A549 treated with dexamethasone at 1 μM for 4 hours (cell line): ENCODE results near the gene UGT1A8. TPM values are rescaled to one million over a fixed set of nuclear protein-coding genes. Genes with fewer than 3 reads are reported as not detected.

Experiments
- total RNA-seq: library from RNA; stranded (reverse); fragments of 200-300 nt; extraction: Qiagen RNA extraction; gene quantifications from 5 replicates; pipeline ENCODE4 v1.2.3, GENCODE V29; 2022

The UGT1A8 gene
- total RNA-seq, result 0.06 to 0.07 TPM (median 0.06 TPM) in 3 of 5 replicates, not detected in the others

DNA sequence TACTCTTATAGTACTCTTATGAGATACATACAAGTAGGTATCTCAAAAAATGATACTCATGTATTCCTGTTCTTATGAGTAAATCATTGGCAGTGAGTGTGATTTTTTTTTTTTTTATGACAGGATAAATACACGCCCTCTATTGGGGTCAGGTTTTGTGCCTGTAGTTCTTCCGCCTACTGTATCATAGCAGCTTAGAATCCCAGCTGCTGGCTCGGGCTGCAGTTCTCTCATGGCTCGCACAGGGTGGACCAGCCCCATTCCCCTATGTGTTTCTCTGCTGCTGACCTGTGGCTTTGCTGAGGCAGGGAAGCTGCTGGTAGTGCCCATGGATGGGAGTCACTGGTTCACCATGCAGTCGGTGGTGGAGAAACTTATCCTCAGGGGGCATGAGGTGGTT is at the start of gene UGT1A8:
Gene UGT1A8 (plus strand): TSS at position 158 of the 400 bp plus-strand sequence. CDS start 75 bp downstream, at position 233.

DNA sequence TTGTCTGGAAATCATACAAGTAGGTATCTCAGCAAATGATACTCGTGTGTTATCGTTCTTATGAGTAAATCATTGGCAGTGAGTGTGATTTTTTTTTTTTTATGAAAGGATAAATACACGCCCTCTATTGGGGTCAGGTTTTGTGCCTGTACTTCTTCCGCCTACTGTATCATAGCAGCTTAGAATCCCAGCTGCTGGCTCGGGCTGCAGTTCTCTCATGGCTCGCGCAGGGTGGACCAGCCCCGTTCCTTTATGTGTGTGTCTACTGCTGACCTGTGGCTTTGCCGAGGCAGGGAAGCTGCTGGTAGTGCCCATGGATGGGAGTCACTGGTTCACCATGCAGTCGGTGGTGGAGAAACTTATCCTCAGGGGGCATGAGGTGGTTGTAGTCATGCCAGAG is 18.9 kb downstream of the UGT1A8 start, which contains the start of gene UGT1A10:
Gene UGT1A10 (plus strand): TSS at position 143 of the 400 bp plus-strand sequence. CDS start 75 bp downstream, at position 218.

DNA sequence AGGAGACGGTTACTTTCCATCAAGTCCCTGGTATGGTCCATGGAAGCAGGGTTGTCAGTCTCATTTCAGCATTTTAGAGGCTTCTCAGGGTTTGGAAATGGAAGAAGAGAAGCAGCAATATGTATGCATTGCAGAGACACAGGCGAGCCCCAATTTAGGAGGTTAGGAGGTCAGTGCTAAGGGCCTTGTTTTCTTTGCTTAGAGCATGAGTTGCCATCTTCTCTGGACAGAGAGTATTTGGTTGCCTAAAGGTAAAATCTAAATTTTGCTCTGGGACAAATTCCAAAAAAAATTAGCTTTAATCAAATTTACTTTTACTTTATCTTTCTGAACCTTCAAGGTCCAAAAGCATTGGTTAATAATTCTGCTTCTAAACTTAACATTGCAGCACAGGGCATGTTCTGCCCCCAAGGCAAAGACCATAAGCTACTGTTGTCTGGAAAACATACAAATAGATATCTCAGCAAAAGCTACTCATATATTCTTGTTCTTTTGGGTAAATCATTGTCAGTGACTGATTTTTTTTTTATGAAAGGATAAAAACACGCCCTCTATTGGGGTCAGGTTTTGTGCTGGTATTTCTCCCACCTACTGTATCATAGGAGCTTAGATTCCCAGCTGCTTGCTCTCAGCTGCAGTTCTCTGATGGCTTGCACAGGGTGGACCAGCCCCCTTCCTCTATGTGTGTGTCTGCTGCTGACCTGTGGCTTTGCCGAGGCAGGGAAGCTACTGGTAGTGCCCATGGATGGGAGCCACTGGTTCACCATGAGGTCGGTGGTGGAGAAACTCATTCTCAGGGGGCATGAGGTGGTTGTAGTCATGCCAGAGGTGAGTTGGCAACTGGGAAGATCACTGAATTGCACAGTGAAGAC is 54.1 kb downstream of the UGT1A8 start, which contains the start of gene UGT1A9:
Gene UGT1A9 (plus strand): TSS at position 609 of the 872 bp plus-strand sequence. CDS start 37 bp downstream, at position 646.

DNA sequence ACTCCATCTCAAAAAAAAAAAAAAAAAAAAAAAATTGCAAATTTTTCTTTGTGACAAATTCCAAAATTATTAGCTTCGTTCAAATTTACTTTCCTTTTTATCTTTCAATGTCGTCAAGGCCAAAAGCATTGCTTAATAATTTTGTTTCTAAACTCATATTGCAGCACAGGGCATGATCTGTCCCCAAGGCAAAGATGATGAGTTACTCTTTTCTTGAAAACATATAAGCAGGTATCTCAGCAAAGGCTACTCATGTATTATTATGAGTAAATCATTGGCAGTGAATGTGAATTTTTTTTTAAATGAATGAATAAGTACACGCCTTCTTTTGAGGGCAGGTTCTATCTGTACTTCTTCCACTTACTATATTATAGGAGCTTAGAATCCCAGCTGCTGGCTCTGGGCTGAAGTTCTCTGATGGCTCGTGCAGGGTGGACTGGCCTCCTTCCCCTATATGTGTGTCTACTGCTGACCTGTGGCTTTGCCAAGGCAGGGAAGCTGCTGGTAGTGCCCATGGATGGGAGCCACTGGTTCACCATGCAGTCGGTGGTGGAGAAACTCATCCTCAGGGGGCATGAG is 64.2 kb downstream of the UGT1A8 start, which contains the start of gene UGT1A7:
Gene UGT1A7 (plus strand): TSS at position 381 of the 579 bp plus-strand sequence. CDS start 37 bp downstream, at position 418.

DNA sequence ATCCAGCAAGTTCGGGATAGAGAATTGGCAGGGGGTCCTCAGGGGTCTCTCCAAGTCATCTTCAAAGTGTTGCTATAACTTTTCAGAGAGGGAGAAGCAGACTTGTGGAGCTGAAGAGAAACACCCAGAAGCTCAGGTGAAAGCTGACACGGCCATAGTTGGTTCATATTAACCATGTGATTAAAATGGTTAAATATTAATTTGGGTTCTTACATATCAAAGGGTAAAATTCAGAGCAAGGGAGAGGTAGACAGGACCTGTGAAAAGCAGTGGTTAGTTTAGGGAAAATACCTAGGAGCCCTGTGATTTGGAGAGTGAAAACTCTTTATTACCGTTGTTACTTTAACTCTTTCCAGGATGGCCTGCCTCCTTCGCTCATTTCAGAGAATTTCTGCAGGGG is 75.2 kb downstream of the UGT1A8 start, which contains the start of gene UGT1A6:
Gene UGT1A6 (plus strand): TSS at position 243 of the 400 bp plus-strand sequence. CDS start 115 bp downstream, at position 358.

DNA sequence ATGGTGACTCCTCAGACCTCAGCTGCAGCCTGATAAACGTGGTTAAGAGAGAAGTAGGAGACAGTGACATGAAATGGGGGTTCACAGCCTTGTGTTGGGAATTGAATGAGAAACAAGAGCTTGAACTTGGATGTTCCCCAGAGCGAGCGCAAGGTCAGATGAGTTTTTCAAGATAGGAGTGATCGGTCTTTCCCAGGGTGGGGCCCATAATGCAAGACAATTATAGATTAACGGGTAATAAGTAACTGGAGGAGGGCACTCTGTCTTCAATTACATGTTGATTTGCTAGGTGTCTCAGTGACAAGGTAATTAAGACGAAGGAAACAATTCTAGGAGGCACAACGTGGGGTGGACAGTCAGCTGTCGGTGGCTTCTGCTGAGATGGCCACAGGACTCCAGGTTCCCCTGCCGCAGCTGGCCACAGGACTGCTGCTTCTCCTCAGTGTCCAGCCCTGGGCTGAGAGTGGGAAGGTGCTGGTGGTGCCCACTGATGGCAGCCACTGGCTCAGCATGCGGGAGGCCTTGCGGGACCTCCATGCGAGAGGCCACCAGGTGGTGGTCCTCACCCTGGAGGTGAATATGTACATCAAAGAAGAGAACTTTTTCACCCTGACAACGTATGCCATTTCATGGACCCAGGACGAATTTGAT is 95.3 kb downstream of the UGT1A8 start, which contains the start of gene UGT1A5:
Gene UGT1A5 (plus strand): TSS at position 297 of the 651 bp plus-strand sequence. CDS start 85 bp downstream, at position 382.

DNA sequence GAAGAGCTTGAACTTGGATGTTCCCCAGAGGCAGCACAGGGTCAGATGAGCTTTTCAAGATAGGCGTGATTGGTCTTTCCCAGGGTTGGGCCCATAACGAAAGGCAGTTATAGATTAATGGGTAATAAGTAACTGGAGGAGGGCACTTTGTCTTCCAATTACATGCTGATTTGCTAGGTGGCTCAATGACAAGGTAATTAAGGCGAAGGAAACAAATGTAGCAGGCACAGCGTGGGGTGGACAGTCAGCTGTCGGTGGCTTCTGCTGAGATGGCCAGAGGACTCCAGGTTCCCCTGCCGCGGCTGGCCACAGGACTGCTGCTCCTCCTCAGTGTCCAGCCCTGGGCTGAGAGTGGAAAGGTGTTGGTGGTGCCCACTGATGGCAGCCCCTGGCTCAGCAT is 101.1 kb downstream of the UGT1A8 start, which contains the start of gene UGT1A4:
Gene UGT1A4 (plus strand): TSS at position 185 of the 400 bp plus-strand sequence. CDS start 85 bp downstream, at position 270.

DNA sequence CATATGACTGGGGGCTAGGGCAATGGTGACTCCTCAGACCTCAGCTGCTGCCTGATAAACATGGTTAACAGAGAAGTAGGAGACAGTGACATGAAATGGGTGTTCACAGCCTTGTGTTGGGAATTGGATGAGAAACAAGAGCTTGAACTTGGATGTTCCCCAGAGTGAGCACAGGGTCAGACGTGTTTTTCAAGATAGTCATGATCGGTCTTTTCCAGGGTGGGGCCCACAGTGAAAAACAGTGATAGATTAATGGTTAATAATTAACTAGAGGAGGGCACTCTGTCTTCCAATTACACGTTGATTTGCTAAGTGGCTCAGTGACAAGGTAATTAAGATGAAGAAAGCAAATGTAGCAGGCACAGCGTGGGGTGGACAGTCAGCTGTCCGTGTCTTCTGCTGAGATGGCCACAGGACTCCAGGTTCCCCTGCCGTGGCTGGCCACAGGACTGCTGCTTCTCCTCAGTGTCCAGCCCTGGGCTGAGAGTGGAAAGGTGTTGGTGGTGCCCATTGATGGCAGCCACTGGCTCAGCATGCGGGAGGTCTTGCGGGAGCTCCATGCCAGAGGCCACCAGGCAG is 111.4 kb downstream of the UGT1A8 start, which contains the start of gene UGT1A3:
Gene UGT1A3 (plus strand): TSS at position 320 of the 579 bp plus-strand sequence. CDS start 85 bp downstream, at position 405.

DNA sequence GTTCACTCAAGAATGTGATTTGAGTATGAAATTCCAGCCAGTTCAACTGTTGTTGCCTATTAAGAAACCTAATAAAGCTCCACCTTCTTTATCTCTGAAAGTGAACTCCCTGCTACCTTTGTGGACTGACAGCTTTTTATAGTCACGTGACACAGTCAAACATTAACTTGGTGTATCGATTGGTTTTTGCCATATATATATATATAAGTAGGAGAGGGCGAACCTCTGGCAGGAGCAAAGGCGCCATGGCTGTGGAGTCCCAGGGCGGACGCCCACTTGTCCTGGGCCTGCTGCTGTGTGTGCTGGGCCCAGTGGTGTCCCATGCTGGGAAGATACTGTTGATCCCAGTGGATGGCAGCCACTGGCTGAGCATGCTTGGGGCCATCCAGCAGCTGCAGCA is 142.6 kb downstream of the UGT1A8 start, which contains the start of gene UGT1A1:
Gene UGT1A1 (plus strand): TSS at position 228 of the 400 bp plus-strand sequence. CDS start 18 bp downstream, at position 246.

DNA sequence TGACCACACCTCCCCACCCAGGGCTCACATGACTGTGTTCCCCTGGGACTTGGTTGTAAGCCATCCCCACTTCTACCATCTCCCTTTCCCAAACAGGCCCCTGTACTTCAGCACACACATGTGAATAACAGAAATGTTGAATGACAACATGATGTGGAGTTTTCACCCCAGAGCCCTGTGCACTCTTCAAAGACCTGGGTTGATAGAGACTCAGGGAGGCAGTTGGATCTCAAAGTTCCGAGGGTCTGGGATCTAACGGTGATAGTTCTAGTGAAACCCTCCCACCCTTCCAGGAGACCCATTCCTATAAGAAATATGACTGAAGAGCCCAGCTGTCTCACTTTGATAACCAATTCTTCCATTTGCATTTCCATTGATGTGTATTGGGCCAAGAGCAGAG is 160.6 kb downstream of the UGT1A8 start, which contains the start of gene MROH2A:
Gene MROH2A (plus strand): TSS at position 301 of the 400 bp plus-strand sequence. CDS start 1,029 bp downstream, outside the sequence.

Other genes with a start within 250 kb of the UGT1A8 start
- gene USP40, start 50.9 kb upstream of the UGT1A8 start, total RNA-seq, result 21.0 to 26.2 TPM (median 24.2 TPM) in 5 replicates
- gene UGT1A10, start 18.8 kb downstream of the UGT1A8 start, total RNA-seq, result 0.05 TPM in 1 of 5 replicates, not detected in the others
- 3.9 to 5.2 TPM (median 4.5 TPM) in 5 replicates for gene UGT1A9, start 54.3 kb downstream of the UGT1A8 start, total RNA-seq
- gene UGT1A7, start 64.3 kb downstream of the UGT1A8 start, total RNA-seq, result 3.4 to 5.3 TPM (median 3.5 TPM) in 5 replicates
- 1.2 to 1.9 TPM (median 1.4 TPM) in 5 replicates for gene UGT1A6, start 75.3 kb downstream of the UGT1A8 start, total RNA-seq
- 0.06 TPM in 1 of 5 replicates, not detected in the others for gene UGT1A5, start 95.3 kb downstream of the UGT1A8 start, total RNA-seq
- 0.07 TPM in 1 of 5 replicates, not detected in the others for gene UGT1A4, start 101.1 kb downstream of the UGT1A8 start, total RNA-seq
- gene UGT1A3, start 111.4 kb downstream of the UGT1A8 start, total RNA-seq, result 0.06 to 0.18 TPM (median 0.11 TPM) in 3 of 5 replicates, not detected in the others
- 0.39 to 1.1 TPM (median 0.87 TPM) in 5 replicates for gene UGT1A1, start 142.6 kb downstream of the UGT1A8 start, total RNA-seq
- gene MROH2A, start 160.7 kb downstream of the UGT1A8 start, total RNA-seq, result 0.14 to 0.37 TPM (median 0.30 TPM) in 5 replicates
- gene HJURP, start 236.9 kb downstream of the UGT1A8 start, total RNA-seq, result 51.2 to 56.5 TPM (median 54.7 TPM) in 5 replicates